Progenitor cell of endocrine pancreas (in vitro differentiated cells): ENCODE results near the gene ZNF775. TPM values are rescaled to one million over a fixed set of nuclear protein-coding genes. Genes with fewer than 3 reads are reported as not detected.

Experiments used
- DNase-seq: peaks from one replicate; pipeline ENCODE4 v3.0.0; 2021; ENCODE audit warnings: low spot score; ENCODE audit not compliant: unreplicated experiment
- H3K27ac Mint-ChIP-seq: 2 replicates; pipeline ENCODE4 v1.8.0; 2021; ENCODE audit warnings: mild to moderate bottlenecking, moderate library complexity, mixed read lengths
- H3K27me3 Mint-ChIP-seq: 2 replicates; pipeline ENCODE4 v1.8.0; 2021; ENCODE audit warnings: mixed read lengths
- H3K36me3 Mint-ChIP-seq: 2 replicates; pipeline ENCODE4 v1.8.0; 2022; ENCODE audit warnings: mixed read lengths; ENCODE audit not compliant: insufficient read depth
- H3K4me1 Mint-ChIP-seq: 2 replicates; pipeline ENCODE4 v1.8.0; 2021; ENCODE audit warnings: low read depth, mixed read lengths
- H3K4me3 Mint-ChIP-seq: 2 replicates; pipeline ENCODE4 v1.8.0; 2021; ENCODE audit warnings: low read depth, mild to moderate bottlenecking, moderate library complexity, mixed read lengths
- H3K9me3 Mint-ChIP-seq: 2 replicates; pipeline ENCODE4 v1.8.0; 2021; ENCODE audit warnings: low read depth, mixed read lengths
- total RNA-seq: library from RNA; stranded (reverse); gene quantifications from 2 replicates; pipeline ENCODE4 v1.2.1, GENCODE V29; 2021
- TF ChIP-seq, protein P1 (sequence below): fragments of 200-600 bp; sonication (generic); IDR thresholded peaks from one replicate; pipeline ENCODE4 v1.5.0; 2021; ENCODE audit warnings: antibody characterized with exemption, mild to moderate bottlenecking; ENCODE audit not compliant: unreplicated experiment

Gene ZNF775
- total RNA-seq, 1 donor from 2014 or later, result 10.8 TPM

DNA sequence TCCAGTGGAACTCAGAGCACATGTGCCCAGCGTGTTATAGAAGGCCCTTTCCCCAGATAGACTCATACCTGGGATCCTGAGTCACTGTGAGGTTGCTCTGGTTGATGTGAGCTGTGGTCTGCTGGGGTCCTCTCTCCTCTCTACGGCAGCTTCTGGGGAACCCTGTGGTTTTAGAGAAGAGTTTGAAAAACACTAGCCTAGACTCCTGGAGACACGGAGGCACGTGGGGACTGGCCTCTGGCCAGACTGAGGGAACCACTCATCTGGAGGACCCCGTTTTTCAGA, 10.3 kb downstream of the ZNF775 start:
- peak overlapping the region; percentile 2 for H3K27ac Mint-ChIP-seq
- H3K4me3 Mint-ChIP-seq, result no peak overlapping the region
- H3K9me3 Mint-ChIP-seq, result no peaks in the 10 kb centered on the region
- H3K27me3 Mint-ChIP-seq, result no peaks in the 10 kb centered on the region
- DNase-seq, result no peak
- H3K4me1 Mint-ChIP-seq, result peaks cover 15% of the 10 kb centered on the region
- TF ChIP-seq, protein P1, sequence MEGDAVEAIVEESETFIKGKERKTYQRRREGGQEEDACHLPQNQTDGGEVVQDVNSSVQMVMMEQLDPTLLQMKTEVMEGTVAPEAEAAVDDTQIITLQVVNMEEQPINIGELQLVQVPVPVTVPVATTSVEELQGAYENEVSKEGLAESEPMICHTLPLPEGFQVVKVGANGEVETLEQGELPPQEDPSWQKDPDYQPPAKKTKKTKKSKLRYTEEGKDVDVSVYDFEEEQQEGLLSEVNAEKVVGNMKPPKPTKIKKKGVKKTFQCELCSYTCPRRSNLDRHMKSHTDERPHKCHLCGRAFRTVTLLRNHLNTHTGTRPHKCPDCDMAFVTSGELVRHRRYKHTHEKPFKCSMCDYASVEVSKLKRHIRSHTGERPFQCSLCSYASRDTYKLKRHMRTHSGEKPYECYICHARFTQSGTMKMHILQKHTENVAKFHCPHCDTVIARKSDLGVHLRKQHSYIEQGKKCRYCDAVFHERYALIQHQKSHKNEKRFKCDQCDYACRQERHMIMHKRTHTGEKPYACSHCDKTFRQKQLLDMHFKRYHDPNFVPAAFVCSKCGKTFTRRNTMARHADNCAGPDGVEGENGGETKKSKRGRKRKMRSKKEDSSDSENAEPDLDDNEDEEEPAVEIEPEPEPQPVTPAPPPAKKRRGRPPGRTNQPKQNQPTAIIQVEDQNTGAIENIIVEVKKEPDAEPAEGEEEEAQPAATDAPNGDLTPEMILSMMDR, result no peak
- peaks cover 7% of the 10 kb centered on the region for H3K36me3 Mint-ChIP-seq

DNA sequence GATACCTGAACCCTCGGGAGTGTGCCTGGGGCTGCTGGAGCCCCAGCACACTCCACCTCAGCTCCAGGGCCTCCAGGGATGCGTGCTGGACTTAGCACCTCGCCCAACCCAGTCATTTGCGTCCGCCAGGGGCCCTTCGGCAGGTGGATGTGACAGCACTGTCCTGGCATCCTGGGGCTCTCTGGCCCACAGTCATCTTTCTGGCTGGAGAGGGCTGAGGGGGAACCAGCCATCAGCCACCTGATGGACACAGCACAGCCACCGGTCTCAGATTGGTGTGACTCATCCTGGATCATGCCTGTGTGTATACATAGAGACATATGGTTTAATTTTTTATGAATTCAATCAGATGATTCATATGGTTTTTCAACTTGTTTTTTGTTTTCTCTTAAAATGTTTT, 11.1 kb downstream of the ZNF775 start:
- peaks cover 10% of the 10 kb centered on the region for H3K4me1 Mint-ChIP-seq
- no peak for DNase-seq
- H3K36me3 Mint-ChIP-seq, result peaks cover 7% of the 10 kb centered on the region
- H3K4me3 Mint-ChIP-seq, result no peak overlapping the region
- no peaks in the 10 kb centered on the region for H3K27me3 Mint-ChIP-seq
- TF ChIP-seq, protein P1, result no peak
- no peaks in the 10 kb centered on the region for H3K9me3 Mint-ChIP-seq
- no peak overlapping the region for H3K27ac Mint-ChIP-seq

DNA sequence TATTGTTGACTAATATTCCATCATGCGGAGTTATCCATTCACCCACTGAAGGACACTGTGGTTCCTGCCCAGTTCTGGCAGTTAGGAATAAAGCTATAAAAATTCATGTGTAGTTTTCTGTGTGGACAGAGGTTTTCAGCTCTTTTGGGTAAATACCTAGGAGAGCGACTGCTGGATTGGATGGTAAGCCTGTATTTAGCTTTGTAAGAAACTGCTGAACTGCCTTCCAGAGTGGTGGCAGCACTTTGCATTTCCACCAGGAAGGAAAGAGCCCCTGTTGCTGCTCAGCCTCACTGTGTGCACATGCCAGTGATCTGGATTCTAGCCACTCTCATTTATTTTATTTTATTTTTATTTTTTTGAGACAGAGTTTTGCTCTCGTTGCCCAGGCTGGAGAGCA, 14.2 kb downstream of the ZNF775 start:
- no peaks in the 10 kb centered on the region for H3K9me3 Mint-ChIP-seq
- no peaks in the 10 kb centered on the region for H3K27me3 Mint-ChIP-seq
- no peak overlapping the region for H3K27ac Mint-ChIP-seq
- H3K4me1 Mint-ChIP-seq, result peaks cover 6% of the 10 kb centered on the region
- H3K4me3 Mint-ChIP-seq, result no peak overlapping the region
- H3K36me3 Mint-ChIP-seq, result peaks cover 10% of the 10 kb centered on the region
- no peak for DNase-seq
- TF ChIP-seq, protein P1, result no peak

DNA sequence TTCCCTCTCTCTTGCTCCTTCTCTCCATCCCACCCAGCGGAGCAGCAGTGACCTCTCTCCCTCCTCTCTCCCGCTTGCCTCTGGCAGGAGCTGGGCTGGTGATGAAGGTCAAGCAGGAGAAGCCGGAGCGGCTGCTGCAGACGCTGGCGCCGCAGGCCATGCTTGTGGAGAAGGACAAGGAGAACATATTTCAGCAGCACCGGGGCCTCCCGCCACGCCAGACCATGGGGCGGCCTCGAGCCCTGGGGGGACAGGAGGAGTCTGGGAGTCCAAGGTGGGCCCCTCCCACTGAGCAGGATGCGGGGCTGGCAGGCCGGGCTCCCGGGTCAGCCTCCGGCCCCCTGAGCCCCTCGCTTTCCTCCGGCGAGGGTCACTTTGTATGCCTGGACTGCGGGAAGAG, 17.3 kb downstream of the ZNF775 start:
- Mint-ChIP-seq H3K4me1 (peaks cover 19% of the 10 kb centered on the region), H3K36me3 (peaks cover 9% of the 10 kb centered on the region), H3K27me3 (no peaks in the 10 kb centered on the region), H3K9me3 (no peaks in the 10 kb centered on the region), H3K27ac (no peak overlapping the region), H3K4me3 (no peak overlapping the region)
- no peak for DNase-seq
- TF ChIP-seq, protein P1, result no peak

DNA sequence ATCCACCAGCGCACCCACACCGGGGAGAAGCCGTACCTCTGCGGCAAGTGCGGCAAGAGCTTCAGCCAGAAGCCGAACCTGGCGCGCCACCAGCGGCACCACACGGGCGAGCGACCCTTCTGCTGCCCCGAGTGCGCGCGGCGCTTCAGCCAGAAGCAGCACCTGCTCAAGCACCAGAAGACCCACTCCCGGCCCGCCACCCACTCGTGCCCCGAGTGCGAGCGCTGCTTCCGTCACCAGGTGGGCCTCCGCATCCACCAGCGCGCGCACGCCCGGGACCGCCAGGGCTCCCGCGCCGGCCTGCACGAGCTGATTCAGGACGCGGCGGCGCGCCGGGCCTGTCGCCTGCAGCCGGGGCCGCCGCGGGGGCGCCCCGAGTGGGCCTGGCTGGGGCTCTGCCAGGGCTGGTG, 17.7 kb downstream of the ZNF775 start:
- Mint-ChIP-seq H3K4me1 (peaks cover 19% of the 10 kb centered on the region), H3K27ac (no peak overlapping the region), H3K36me3 (peaks cover 9% of the 10 kb centered on the region), H3K27me3 (no peaks in the 10 kb centered on the region), H3K4me3 (no peak overlapping the region), H3K9me3 (no peaks in the 10 kb centered on the region)
- TF ChIP-seq, protein P1, result no peak
- DNase-seq, result no peak
